GM23338 (cell line): ENCODE results near the gene DCST1.

Experiments
- CREB1 ChIP-seq: fragments of 250-450 bp; sonication (Bioruptor Pico); IDR thresholded peaks from 2 replicates; pipeline ENCODE4 v1.5.0; 2020; ENCODE audit warnings: low read depth, mild to moderate bottlenecking, moderate library complexity
- CTCF ChIP-seq, 2 experiments: fragments of 200-600 bp in 1 of 2; sonication (generic) in 1 of 2; conservative IDR thresholded peaks; 2 replicates each; pipeline versions ENCODE4 v1.5.1 to v1.6.1; 2016 to 2017; ENCODE audit warnings: antibody characterized with exemption in 2 of 2, low read depth in 2 of 2, mild to moderate bottlenecking in 2 of 2, moderate library complexity in 1 of 2
- EZH2 ChIP-seq: fragments of 200-600 bp; sonication (generic); IDR thresholded peaks from one replicate; pipeline ENCODE4 v1.8.0; 2017; ENCODE audit warnings: antibody characterized with exemption, mild to moderate bottlenecking, low read depth; ENCODE audit not compliant: unreplicated experiment
- EZH2phosphoT487 ChIP-seq: fragments of 200-600 bp; sonication (generic); IDR thresholded peaks from one replicate; pipeline ENCODE4 v1.8.1; 2018; ENCODE audit warnings: antibody characterized with exemption; ENCODE audit not compliant: unreplicated experiment
- JUNB ChIP-seq: IDR thresholded peaks from one replicate; pipeline ENCODE4 v1.6.1; 2016; ENCODE audit warnings: antibody characterized with exemption; ENCODE audit not compliant: unreplicated experiment
- NANOG ChIP-seq: IDR thresholded peaks from 2 replicates; pipeline ENCODE4 v1.6.1; 2016; ENCODE audit warnings: antibody characterized with exemption, borderline replicate concordance
- POLR2AphosphoS5 ChIP-seq: IDR thresholded peaks from 2 replicates; pipeline ENCODE4 v1.6.1; 2016; ENCODE audit warnings: antibody characterized with exemption, low read depth
- REST ChIP-seq: IDR thresholded peaks from one replicate; pipeline ENCODE4 v1.6.1; 2018; ENCODE audit warnings: antibody characterized with exemption; ENCODE audit not compliant: unreplicated experiment
- STAT1 ChIP-seq: IDR thresholded peaks from one replicate; pipeline ENCODE4 v1.6.1; 2016; ENCODE audit warnings: antibody characterized with exemption; ENCODE audit not compliant: unreplicated experiment
- ZNF114 ChIP-seq: fragments of 250-450 bp; sonication (Bioruptor Pico); IDR thresholded peaks from 2 replicates; pipeline ENCODE4 v1.5.0; 2020; ENCODE audit warnings: mild to moderate bottlenecking, moderate library complexity

GRCh38 chr1:154999571-155000410, 33.8 kb upstream of the DCST1 start:
- TF ChIP-seq CTCF (conservative IDR thresholded peaks at IDR 0.05; ENCODE audit: low read depth in 2 of 2) (0 out of 4 replicates have a peak, but pooled peaks of 1 of the 2 experiments have one; percentile 1), POLR2AphosphoS5 (no peak; the same call in none of the 2 replicates), REST (peak; percentile 23), EZH2 (no peak), CREB1 (no peak), ZNF114 (CRISPR knock-in tag) (no peak), JUNB (no peak), EZH2phosphoT487 (no peak), NANOG (no peak), STAT1 (no peak)
